ENCODE results near the gene CTAG2.
A peak's percentile ranks its signal among the peaks of the same experiment; 100 is the strongest.
"Not testable (repeated sequence)": the region's sequence is repeated elsewhere in the genome, so short reads cannot be mapped to it uniquely, and the experiment has no call there.

CTAG2 gene

GRCh38 chrX:154653413-154653812 lies at the start of gene CTAG2:
CTAG2 (minus strand) TSS chrX:154653579; CDS start chrX:154653515, 64 bp downstream.
- H3K4me1 Mint-ChIP-seq; H3K27me3 Mint-ChIP-seq (ENCODE audit: low read depth); H3K36me3 Mint-ChIP-seq (ENCODE audit: low read depth); H3K4me3 Mint-ChIP-seq; H3K27ac Mint-ChIP-seq: not testable (repeated sequence)
- H3K9me3 Mint-ChIP-seq, result peaks cover 13% of the 10 kb centered on the region

- H3K4me1 Mint-ChIP-seq, result peaks cover 13% of the 10 kb centered on the region
- no peaks in the 10 kb centered on the region for H3K36me3 Mint-ChIP-seq (ENCODE audit: low read depth)
- no peak overlapping the region for H3K4me3 Mint-ChIP-seq
- no peak overlapping the region for H3K27ac Mint-ChIP-seq
- H3K9me3 Mint-ChIP-seq, result peaks cover 6% of the 10 kb centered on the region
- TF ChIP-seq CTCF (IDR thresholded peaks at IDR 0.05; ENCODE audit: unreplicated experiment in 3 of 3), result no peak
- H3K27me3 Mint-ChIP-seq (ENCODE audit: low read depth), result no peaks in the 10 kb centered on the region
Measured at GRCh38 chrX:154698630-154699248, 45.4 kb upstream of the CTAG2 start.

GRCh38 chrX:154696676-154697045 lies 43.3 kb upstream of the CTAG2 start:
- TF ChIP-seq CTCF (IDR thresholded peaks at IDR 0.05; ENCODE audit: unreplicated experiment in 3 of 3), result no peak
- H3K4me1 Mint-ChIP-seq, result peaks cover 13% of the 10 kb centered on the region
- peaks cover 10% of the 10 kb centered on the region for H3K9me3 Mint-ChIP-seq
- H3K36me3 Mint-ChIP-seq (ENCODE audit: low read depth), result no peaks in the 10 kb centered on the region
- no peaks in the 10 kb centered on the region for H3K27me3 Mint-ChIP-seq (ENCODE audit: low read depth)
- peak overlapping the region in 1 of 3 experiments; percentile 68 for H3K27ac Mint-ChIP-seq
- H3K4me3 Mint-ChIP-seq, result no peak overlapping the region

GRCh38 chrX:154695911-154696675 lies 42.7 kb upstream of the CTAG2 start:
- Mint-ChIP-seq H3K36me3 (ENCODE audit: low read depth) (no peaks in the 10 kb centered on the region), H3K4me1 (peaks cover 13% of the 10 kb centered on the region), H3K4me3 (no peak overlapping the region), H3K9me3 (peaks cover 13% of the 10 kb centered on the region), H3K27ac (peak overlapping the region; percentile 8 to 68 (median 11)), H3K27me3 (ENCODE audit: low read depth) (no peaks in the 10 kb centered on the region)
- TF ChIP-seq CTCF (IDR thresholded peaks at IDR 0.05; ENCODE audit: unreplicated experiment in 3 of 3), result no peak

- no peak for TF ChIP-seq CTCF (IDR thresholded peaks at IDR 0.05; ENCODE audit: unreplicated experiment in 3 of 3)
- H3K4me3 Mint-ChIP-seq, result no peak overlapping the region
Measured at GRCh38 chrX:154693394-154693793, 40.0 kb upstream of the CTAG2 start.

GRCh38 chrX:154690438-154690837 lies 37.1 kb upstream of the CTAG2 start:
- H3K27ac Mint-ChIP-seq; H3K4me3 Mint-ChIP-seq; H3K27me3 Mint-ChIP-seq (ENCODE audit: low read depth); H3K36me3 Mint-ChIP-seq (ENCODE audit: low read depth); H3K4me1 Mint-ChIP-seq: not testable (repeated sequence)
- peaks cover 17% of the 10 kb centered on the region for H3K9me3 Mint-ChIP-seq

More at GRCh38 chrX:154693394-154693793, 40.0 kb upstream of the CTAG2 start:
- Mint-ChIP-seq H3K36me3 (ENCODE audit: low read depth) (no peaks in the 10 kb centered on the region), H3K27me3 (ENCODE audit: low read depth) (no peaks in the 10 kb centered on the region), H3K4me1 (peaks cover 13% of the 10 kb centered on the region), H3K27ac (no peak overlapping the region), H3K9me3 (peaks cover 12% of the 10 kb centered on the region)

- H3K9me3 Mint-ChIP-seq, result peaks cover 43% of the 10 kb centered on the region
- H3K4me3 Mint-ChIP-seq; H3K27me3 Mint-ChIP-seq (ENCODE audit: low read depth); H3K36me3 Mint-ChIP-seq (ENCODE audit: low read depth); H3K4me1 Mint-ChIP-seq; H3K27ac Mint-ChIP-seq: not testable (repeated sequence)
Measured at GRCh38 chrX:154672084-154672483, 18.7 kb upstream of the CTAG2 start.

GRCh38 chrX:154670848-154671247 lies 17.5 kb upstream of the CTAG2 start:
- H3K9me3 Mint-ChIP-seq, result peaks cover 51% of the 10 kb centered on the region
- not testable (repeated sequence) for H3K27ac Mint-ChIP-seq; H3K4me1 Mint-ChIP-seq; H3K27me3 Mint-ChIP-seq (ENCODE audit: low read depth); H3K4me3 Mint-ChIP-seq; H3K36me3 Mint-ChIP-seq (ENCODE audit: low read depth)
